Caco-2 (cell line): ENCODE data around the gene MRI1. TPM values are rescaled to one million over a fixed set of nuclear protein-coding genes. Genes with fewer than 3 reads are reported as not detected.

ENCODE experiments used
- BruUV-seq: library from RNA; stranded (reverse); fragments of 400-500 nt; replicated peaks from 2 replicates; lab custom pipeline; 2021; lab: Mats Ljungman, UMichigan
- CTCF ChIA-PET: fragments of 300-600 bp; sonication (Branson Sonifier 250); formaldehyde crosslinking; loops from one replicate; lab custom pipeline; 2022; ENCODE audit warnings: antibody characterized with exemption; lab: Charles Lee
- POLR2A ChIA-PET: fragments of 300-600 bp; sonication (Branson Sonifier 250); formaldehyde crosslinking; loops from one replicate; lab custom pipeline; 2022; ENCODE audit warnings: antibody characterized with exemption; lab: Charles Lee
- DNase-seq, 2 experiments: peaks; one replicate each; pipeline versions ENCODE4 v3.0.0 to v3.0.0-alpha.2; 2020 to 2022
- H3K27me3 ChIP-seq: replicated peaks from 2 replicates; pipeline ENCODE4 v1.6.0; 2011; ENCODE audit warnings: low read length; ENCODE audit not compliant: control insufficient read depth, insufficient read depth
- H3K36me3 ChIP-seq: 2 replicates; pipeline ENCODE4 v1.5.1; 2011; ENCODE audit warnings: low read length; ENCODE audit not compliant: control insufficient read depth, insufficient read depth
- H3K4me1 ChIP-seq: fragments of 250-450 bp; sonication (Bioruptor Pico); 2 replicates; pipeline ENCODE4 v1.5.1; 2020; ENCODE audit warnings: mild to moderate bottlenecking
- H3K4me3 ChIP-seq: 2 replicates; pipeline ENCODE4 v1.5.1; 2011; ENCODE audit warnings: low read depth, mild to moderate bottlenecking, control low read depth, low read length
- H3K9me3 ChIP-seq: fragments of 250-450 bp; sonication (Bioruptor Pico); 2 replicates; pipeline ENCODE4 v1.5.1; 2020; ENCODE audit warnings: mild to moderate bottlenecking, moderate library complexity
- H3K27ac Mint-ChIP-seq: one replicate; pipeline ENCODE4 v1.8.0; 2022; ENCODE audit warnings: mixed read lengths; ENCODE audit not compliant: unreplicated experiment
- H3K27me3 Mint-ChIP-seq: one replicate; pipeline ENCODE4 v1.8.0; 2022; ENCODE audit warnings: mixed read lengths; ENCODE audit not compliant: insufficient read depth, unreplicated experiment
- H3K36me3 Mint-ChIP-seq: one replicate; pipeline ENCODE4 v1.8.0; 2022; ENCODE audit warnings: mild to moderate bottlenecking, mixed read lengths; ENCODE audit not compliant: insufficient read depth, unreplicated experiment
- H3K4me1 Mint-ChIP-seq: one replicate; pipeline ENCODE4 v1.8.0; 2022; ENCODE audit warnings: low read depth, mixed read lengths; ENCODE audit not compliant: unreplicated experiment
- H3K4me3 Mint-ChIP-seq: one replicate; pipeline ENCODE4 v1.8.0; 2022; ENCODE audit warnings: mild to moderate bottlenecking, moderate library complexity, mixed read lengths; ENCODE audit not compliant: unreplicated experiment
- H3K9me3 Mint-ChIP-seq: one replicate; pipeline ENCODE4 v1.8.0; 2022; ENCODE audit warnings: mixed read lengths; ENCODE audit not compliant: unreplicated experiment
- CTCF ChIP-seq, 2 experiments: fragments of 200-600 bp in 1 of 2; IDR thresholded peaks; 1 replicate in 1 of 2; 2 replicates in 1 of 2; pipeline versions ENCODE4 v1.5.1 to v1.8.0; 2011 to 2022; ENCODE audit warnings: antibody characterized with exemption in 1 of 2, control low read depth in 1 of 2, inconsistent platforms in 1 of 2, low read depth in 1 of 2, low read length in 1 of 2, mild to moderate bottlenecking in 1 of 2, moderate library complexity in 1 of 2; ENCODE audit not compliant: insufficient read depth in 1 of 2, severe bottlenecking in 1 of 2, unreplicated experiment in 1 of 2
- intact Hi-C: fragments of 100-400 bp; cut with micrococcal nuclease; formaldehyde crosslinking; loops from one replicate; pipeline ENCODE4 v1.10.0; 2022; ENCODE audit not compliant: unreplicated experiment
- total RNA-seq: library from RNA; stranded (reverse); gene quantifications from 2 replicates; pipeline ENCODE4 v1.2.3, GENCODE V29; 2022

The MRI1 gene
- total RNA-seq, 1 experiment from 2014 or later = 25.7 TPM

GRCh38 chr19:13722146-13722545, 42.2 kb upstream of the MRI1 start:
- Mint-ChIP-seq H3K27ac (no peak overlapping the region), H3K4me3 (no peak overlapping the region), H3K9me3 (no peaks in the 10 kb centered on the region), H3K27me3 (peaks cover 3% of the 10 kb centered on the region), H3K4me1 (no peaks in the 10 kb centered on the region), H3K36me3 (no peaks in the 10 kb centered on the region)
- intact Hi-C loops = no loop called here
- no peak for DNase-seq
- no TSS peak for BruUV-seq
- Histone ChIP-seq H3K9me3 (no peaks in the 10 kb centered on the region), H3K36me3 (no peaks in the 10 kb centered on the region), H3K4me3 (no peak overlapping the region), H3K27me3 (no peaks in the 10 kb centered on the region), H3K4me1 (no peaks in the 10 kb centered on the region)
- no peak for TF ChIP-seq CTCF (IDR thresholded peaks at IDR 0.05; ENCODE audit: insufficient read depth in 1 of 2, low read depth in 1 of 2, low read length in 1 of 2, severe bottlenecking in 1 of 2, unreplicated experiment in 1 of 2)
- POLR2A ChIA-PET = no interaction called here
- CTCF ChIA-PET = interaction anchor here (1.1 to 1.3 kb wide), 2 partner anchors 9 to 122 kb away, joined by 3 to 8 read pairs; no protein-coding TSS in a partner anchor

GRCh38 chr19:13723206-13723605, 41.1 kb upstream of the MRI1 start:
- H3K27me3 ChIP-seq = no peaks in the 10 kb centered on the region
- CTCF ChIA-PET = no interaction called here
- H3K36me3 Mint-ChIP-seq = no peaks in the 10 kb centered on the region
- no peak for TF ChIP-seq CTCF (IDR thresholded peaks at IDR 0.05; ENCODE audit: insufficient read depth in 1 of 2, low read depth in 1 of 2, low read length in 1 of 2, severe bottlenecking in 1 of 2, unreplicated experiment in 1 of 2)
- no peak overlapping the region for H3K4me3 ChIP-seq
- no peaks in the 10 kb centered on the region for H3K36me3 ChIP-seq
- no TSS peak for BruUV-seq
- no peaks in the 10 kb centered on the region for H3K9me3 ChIP-seq
- H3K4me3 Mint-ChIP-seq = no peak overlapping the region
- no peaks in the 10 kb centered on the region for H3K4me1 Mint-ChIP-seq
- H3K9me3 Mint-ChIP-seq = no peaks in the 10 kb centered on the region
- no peak overlapping the region for H3K27ac Mint-ChIP-seq
- intact Hi-C loops = no loop called here
- H3K27me3 Mint-ChIP-seq = peaks cover 3% of the 10 kb centered on the region
- DNase-seq = no peak
- no peaks in the 10 kb centered on the region for H3K4me1 ChIP-seq
- POLR2A ChIA-PET = no interaction called here

GRCh38 chr19:13726323-13726722, 38.0 kb upstream of the MRI1 start:
- no peaks in the 10 kb centered on the region for H3K9me3 ChIP-seq
- BruUV-seq = no TSS peak
- H3K4me3 Mint-ChIP-seq = no peak overlapping the region
- TF ChIP-seq CTCF (IDR thresholded peaks at IDR 0.05; ENCODE audit: insufficient read depth in 1 of 2, low read depth in 1 of 2, low read length in 1 of 2, severe bottlenecking in 1 of 2, unreplicated experiment in 1 of 2) = no peak
- no peak overlapping the region for H3K27ac Mint-ChIP-seq
- no peak for DNase-seq
- intact Hi-C loops = no loop called here
- no peaks in the 10 kb centered on the region for H3K36me3 ChIP-seq
- H3K36me3 Mint-ChIP-seq = no peaks in the 10 kb centered on the region
- H3K4me1 ChIP-seq = no peaks in the 10 kb centered on the region
- no peaks in the 10 kb centered on the region for H3K9me3 Mint-ChIP-seq
- ChIA-PET CTCF (no interaction called here), POLR2A (no interaction called here)
- H3K27me3 ChIP-seq = no peaks in the 10 kb centered on the region
- H3K27me3 Mint-ChIP-seq = no peaks in the 10 kb centered on the region
- H3K4me1 Mint-ChIP-seq = no peaks in the 10 kb centered on the region
- H3K4me3 ChIP-seq = no peak overlapping the region
